WTC11 (cell line): ENCODE data around the gene GUCD1.

Experiments used
- CTCF ChIP-seq: fragments of 200-600 bp; IDR thresholded peaks from 2 replicates; pipeline ENCODE4 v1.8.0; 2022; ENCODE audit warnings: antibody characterized with exemption
- EMX1 ChIP-seq: fragments of 250-450 bp; sonication (Bioruptor Pico); IDR thresholded peaks from 2 replicates; pipeline ENCODE4 v1.8.0; 2021; ENCODE audit warnings: mild to moderate bottlenecking
- FOXJ3 ChIP-seq: sonication (generic); formaldehyde crosslinking; IDR thresholded peaks from 2 replicates; pipeline ENCODE4 v1.9.0; 2021; ENCODE audit warnings: missing genetic modification reagents, mild to moderate bottlenecking, borderline replicate concordance
- MLX ChIP-seq: sonication (generic); formaldehyde crosslinking; IDR thresholded peaks from 2 replicates; pipeline ENCODE4 v1.8.1; 2023; ENCODE audit warnings: mild to moderate bottlenecking, missing genetic modification reagents, moderate library complexity
- NFYB ChIP-seq: sonication (generic); formaldehyde crosslinking; conservative IDR thresholded peaks from 2 replicates; pipeline ENCODE4 v1.8.0; 2022; ENCODE audit warnings: low read depth, missing genetic modification reagents
- SP1 ChIP-seq: sonication (generic); formaldehyde crosslinking; conservative IDR thresholded peaks from 2 replicates; pipeline ENCODE4 v1.8.1; 2022; ENCODE audit warnings: missing genetic modification reagents
- STAT6 ChIP-seq: sonication (generic); formaldehyde crosslinking; conservative IDR thresholded peaks from 2 replicates; pipeline ENCODE4 v1.8.1; 2023; ENCODE audit warnings: mild to moderate bottlenecking, low read depth, missing genetic modification reagents, moderate library complexity

- TF ChIP-seq MLX (no peak), CTCF (no peak), NFYB (CRISPR knock-in tag) (no peak), FOXJ3 (CRISPR knock-in tag) (no peak), SP1 (CRISPR knock-in tag) (no peak), STAT6 (CRISPR knock-in tag) (no peak), EMX1 (no peak)
Observed at GRCh38 chr22:24504540-24504939, 50.4 kb downstream of the GUCD1 start.
